WTC11 (cell line): Measurements from ENCODE around the gene BPIFA3. TPM values are rescaled to one million over a fixed set of nuclear protein-coding genes. Genes with fewer than 3 reads are reported as not detected.

Experiments
- ATAC-seq: fragments of 200-7000 bp; cut with Tn5 transposase; 2 replicates; pipeline ENCODE4 v1.10.0; 2021; ENCODE audit warnings: mild to moderate bottlenecking, moderate library complexity
- CTCF ChIA-PET: fragments of 300-600 bp; sonication (Branson Sonifier 250); formaldehyde crosslinking; loops from one replicate; lab custom pipeline; 2021; ENCODE audit warnings: antibody characterized with exemption; lab: Charles Lee
- POLR2A ChIA-PET: fragments of 350-600 bp; sonication (Branson Sonifier 250); formaldehyde crosslinking; loops from one replicate; lab custom pipeline; 2021; ENCODE audit warnings: antibody characterized with exemption; lab: Charles Lee
- DNase-seq: peaks from one replicate; pipeline ENCODE4 v3.0.0; 2021; ENCODE audit warnings: low spot score
- H3K27ac Mint-ChIP-seq: 2 replicates; pipeline ENCODE4 v1.8.0; 2021; ENCODE audit warnings: mixed read lengths
- H3K27me3 Mint-ChIP-seq: 2 replicates; pipeline ENCODE4 v1.8.0; 2021; ENCODE audit warnings: low read depth, mild to moderate bottlenecking, moderate library complexity, mixed read lengths
- H3K36me3 Mint-ChIP-seq: 2 replicates; pipeline ENCODE4 v1.8.0; 2021; ENCODE audit warnings: mixed read lengths
- H3K4me1 Mint-ChIP-seq: 2 replicates; pipeline ENCODE4 v1.8.0; 2022; ENCODE audit warnings: mixed read lengths
- H3K4me3 Mint-ChIP-seq: 2 replicates; pipeline ENCODE4 v1.8.0; 2021; ENCODE audit warnings: mild to moderate bottlenecking, moderate library complexity, mixed read lengths
- H3K9me3 Mint-ChIP-seq: 2 replicates; pipeline ENCODE4 v1.8.0; 2021; ENCODE audit warnings: mixed read lengths
- CREM ChIP-seq: sonication (generic); formaldehyde crosslinking; IDR thresholded peaks from 2 replicates; pipeline ENCODE4 v1.8.1; 2022; ENCODE audit warnings: mild to moderate bottlenecking, missing genetic modification reagents, moderate library complexity
- FOXK1 ChIP-seq: sonication (generic); formaldehyde crosslinking; IDR thresholded peaks from 2 replicates; pipeline ENCODE4 v1.8.0; 2022; ENCODE audit warnings: mild to moderate bottlenecking, moderate library complexity, missing genetic modification reagents
- FOXP4 ChIP-seq: sonication (generic); formaldehyde crosslinking; IDR thresholded peaks from 2 replicates; pipeline ENCODE4 v1.8.0; 2022; ENCODE audit warnings: mild to moderate bottlenecking, missing genetic modification reagents
- KAT7 ChIP-seq: sonication (generic); formaldehyde crosslinking; IDR thresholded peaks from 2 replicates; pipeline ENCODE4 v1.8.1; 2023; ENCODE audit warnings: missing genetic modification reagents, mild to moderate bottlenecking, borderline replicate concordance
- NFATC4 ChIP-seq: fragments of 250-450 bp; sonication (Bioruptor Pico); IDR thresholded peaks from 2 replicates; pipeline ENCODE4 v1.9.0; 2021; ENCODE audit warnings: mild to moderate bottlenecking
- NFE2L1 ChIP-seq: sonication (generic); formaldehyde crosslinking; IDR thresholded peaks from 2 replicates; pipeline ENCODE4 v1.8.1; 2023; ENCODE audit warnings: missing genetic modification reagents
- NFYB ChIP-seq: sonication (generic); formaldehyde crosslinking; conservative IDR thresholded peaks from 2 replicates; pipeline ENCODE4 v1.8.0; 2022; ENCODE audit warnings: low read depth, missing genetic modification reagents
- NR1H2 ChIP-seq: sonication (generic); formaldehyde crosslinking; IDR thresholded peaks from 2 replicates; pipeline ENCODE4 v1.9.0; 2021; ENCODE audit warnings: mild to moderate bottlenecking, moderate library complexity, missing genetic modification reagents
- TCF7 ChIP-seq: sonication (generic); formaldehyde crosslinking; IDR thresholded peaks from 2 replicates; pipeline ENCODE4 v1.8.0; 2022; ENCODE audit warnings: mild to moderate bottlenecking, low read depth, missing genetic modification reagents, moderate library complexity
- TEAD1 ChIP-seq: sonication (generic); formaldehyde crosslinking; IDR thresholded peaks from 2 replicates; pipeline ENCODE4 v1.8.0; 2022; ENCODE audit warnings: mild to moderate bottlenecking, missing genetic modification reagents
- TEAD4 ChIP-seq: sonication (generic); formaldehyde crosslinking; IDR thresholded peaks from 2 replicates; pipeline ENCODE4 v1.8.0; 2022; ENCODE audit warnings: mild to moderate bottlenecking, missing genetic modification reagents
- TP53 ChIP-seq: sonication (generic); formaldehyde crosslinking; IDR thresholded peaks from 2 replicates; pipeline ENCODE4 v1.8.1; 2023; ENCODE audit warnings: mild to moderate bottlenecking, missing genetic modification reagents
- ZBTB21 ChIP-seq: sonication (generic); formaldehyde crosslinking; IDR thresholded peaks from 2 replicates; pipeline ENCODE4 v1.8.1; 2023; ENCODE audit warnings: mild to moderate bottlenecking, missing genetic modification reagents, borderline replicate concordance
- ZNF281 ChIP-seq: sonication (generic); formaldehyde crosslinking; IDR thresholded peaks from 2 replicates; pipeline ENCODE4 v1.8.0; 2023; ENCODE audit warnings: mild to moderate bottlenecking, missing genetic modification reagents
- total RNA-seq: library from RNA; stranded (reverse); gene quantifications from 3 replicates; pipeline ENCODE4 v1.2.3, GENCODE V29; 2021
- TF ChIP-seq, protein P1 (sequence below): fragments of 250-450 bp; sonication (Bioruptor Pico); IDR thresholded peaks from 2 replicates; pipeline ENCODE4 v1.9.0; 2021; ENCODE audit warnings: mild to moderate bottlenecking, borderline replicate concordance
- TF ChIP-seq, protein P2 (sequence below): sonication (generic); formaldehyde crosslinking; conservative IDR thresholded peaks from 2 replicates; pipeline ENCODE4 v1.8.1; 2022; ENCODE audit warnings: mild to moderate bottlenecking, missing genetic modification reagents
- TF ChIP-seq, protein P3 (sequence below): sonication (generic); formaldehyde crosslinking; IDR thresholded peaks from 2 replicates; pipeline ENCODE4 v1.8.1; 2022; ENCODE audit warnings: mild to moderate bottlenecking, moderate library complexity, missing genetic modification reagents
- TF ChIP-seq, protein P4 (sequence below): sonication (generic); formaldehyde crosslinking; IDR thresholded peaks from 2 replicates; pipeline ENCODE4 v1.8.1; 2023; ENCODE audit warnings: mild to moderate bottlenecking, missing genetic modification reagents, moderate library complexity
- TF ChIP-seq, protein P5 (sequence below): sonication (generic); formaldehyde crosslinking; IDR thresholded peaks from 2 replicates; pipeline ENCODE4 v1.8.1; 2022; ENCODE audit warnings: missing genetic modification reagents, borderline replicate concordance
- TF ChIP-seq, protein P6 (sequence below): sonication (generic); formaldehyde crosslinking; IDR thresholded peaks from 2 replicates; pipeline ENCODE4 v1.8.0; 2023; ENCODE audit warnings: missing genetic modification reagents

Gene BPIFA3
- total RNA-seq, 1 experiment from 2014 or later, result not detected

- ChIA-PET CTCF (no interaction called here), POLR2A (no interaction called here)
- TF ChIP-seq NFYB (CRISPR knock-in tag) (no peak), ZBTB21 (CRISPR knock-in tag) (no peak), FOXP4 (CRISPR knock-in tag) (no peak), CREM (no peak), TEAD1 (CRISPR knock-in tag) (no peak), ZNF281 (CRISPR knock-in tag) (no peak)
- TF ChIP-seq, protein P1, sequence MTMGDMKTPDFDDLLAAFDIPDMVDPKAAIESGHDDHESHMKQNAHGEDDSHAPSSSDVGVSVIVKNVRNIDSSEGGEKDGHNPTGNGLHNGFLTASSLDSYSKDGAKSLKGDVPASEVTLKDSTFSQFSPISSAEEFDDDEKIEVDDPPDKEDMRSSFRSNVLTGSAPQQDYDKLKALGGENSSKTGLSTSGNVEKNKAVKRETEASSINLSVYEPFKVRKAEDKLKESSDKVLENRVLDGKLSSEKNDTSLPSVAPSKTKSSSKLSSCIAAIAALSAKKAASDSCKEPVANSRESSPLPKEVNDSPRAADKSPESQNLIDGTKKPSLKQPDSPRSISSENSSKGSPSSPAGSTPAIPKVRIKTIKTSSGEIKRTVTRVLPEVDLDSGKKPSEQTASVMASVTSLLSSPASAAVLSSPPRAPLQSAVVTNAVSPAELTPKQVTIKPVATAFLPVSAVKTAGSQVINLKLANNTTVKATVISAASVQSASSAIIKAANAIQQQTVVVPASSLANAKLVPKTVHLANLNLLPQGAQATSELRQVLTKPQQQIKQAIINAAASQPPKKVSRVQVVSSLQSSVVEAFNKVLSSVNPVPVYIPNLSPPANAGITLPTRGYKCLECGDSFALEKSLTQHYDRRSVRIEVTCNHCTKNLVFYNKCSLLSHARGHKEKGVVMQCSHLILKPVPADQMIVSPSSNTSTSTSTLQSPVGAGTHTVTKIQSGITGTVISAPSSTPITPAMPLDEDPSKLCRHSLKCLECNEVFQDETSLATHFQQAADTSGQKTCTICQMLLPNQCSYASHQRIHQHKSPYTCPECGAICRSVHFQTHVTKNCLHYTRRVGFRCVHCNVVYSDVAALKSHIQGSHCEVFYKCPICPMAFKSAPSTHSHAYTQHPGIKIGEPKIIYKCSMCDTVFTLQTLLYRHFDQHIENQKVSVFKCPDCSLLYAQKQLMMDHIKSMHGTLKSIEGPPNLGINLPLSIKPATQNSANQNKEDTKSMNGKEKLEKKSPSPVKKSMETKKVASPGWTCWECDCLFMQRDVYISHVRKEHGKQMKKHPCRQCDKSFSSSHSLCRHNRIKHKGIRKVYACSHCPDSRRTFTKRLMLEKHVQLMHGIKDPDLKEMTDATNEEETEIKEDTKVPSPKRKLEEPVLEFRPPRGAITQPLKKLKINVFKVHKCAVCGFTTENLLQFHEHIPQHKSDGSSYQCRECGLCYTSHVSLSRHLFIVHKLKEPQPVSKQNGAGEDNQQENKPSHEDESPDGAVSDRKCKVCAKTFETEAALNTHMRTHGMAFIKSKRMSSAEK (CRISPR knock-in tag), result no peak
- TF ChIP-seq, protein P2, sequence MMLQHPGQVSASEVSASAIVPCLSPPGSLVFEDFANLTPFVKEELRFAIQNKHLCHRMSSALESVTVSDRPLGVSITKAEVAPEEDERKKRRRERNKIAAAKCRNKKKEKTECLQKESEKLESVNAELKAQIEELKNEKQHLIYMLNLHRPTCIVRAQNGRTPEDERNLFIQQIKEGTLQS (CRISPR knock-in tag), result no peak
- TF ChIP-seq, protein P3, sequence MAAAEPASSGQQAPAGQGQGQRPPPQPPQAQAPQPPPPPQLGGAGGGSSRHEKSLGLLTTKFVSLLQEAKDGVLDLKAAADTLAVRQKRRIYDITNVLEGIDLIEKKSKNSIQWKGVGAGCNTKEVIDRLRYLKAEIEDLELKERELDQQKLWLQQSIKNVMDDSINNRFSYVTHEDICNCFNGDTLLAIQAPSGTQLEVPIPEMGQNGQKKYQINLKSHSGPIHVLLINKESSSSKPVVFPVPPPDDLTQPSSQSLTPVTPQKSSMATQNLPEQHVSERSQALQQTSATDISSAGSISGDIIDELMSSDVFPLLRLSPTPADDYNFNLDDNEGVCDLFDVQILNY (CRISPR knock-in tag), result no peak
- Mint-ChIP-seq H3K4me3 (no peak overlapping the region), H3K36me3 (no peaks in the 10 kb centered on the region), H3K27me3 (no peaks in the 10 kb centered on the region), H3K9me3 (0 out of 2 replicates have a peak, but pooled peaks cover 4% of the 10 kb centered on the region), H3K4me1 (no peaks in the 10 kb centered on the region), H3K27ac (no peak overlapping the region)
- DNase-seq, result no peak
- ATAC-seq, result no peak
Measured at GRCh38 chr20:33249456-33249855, 32.3 kb downstream of the BPIFA3 start.

DNA sequence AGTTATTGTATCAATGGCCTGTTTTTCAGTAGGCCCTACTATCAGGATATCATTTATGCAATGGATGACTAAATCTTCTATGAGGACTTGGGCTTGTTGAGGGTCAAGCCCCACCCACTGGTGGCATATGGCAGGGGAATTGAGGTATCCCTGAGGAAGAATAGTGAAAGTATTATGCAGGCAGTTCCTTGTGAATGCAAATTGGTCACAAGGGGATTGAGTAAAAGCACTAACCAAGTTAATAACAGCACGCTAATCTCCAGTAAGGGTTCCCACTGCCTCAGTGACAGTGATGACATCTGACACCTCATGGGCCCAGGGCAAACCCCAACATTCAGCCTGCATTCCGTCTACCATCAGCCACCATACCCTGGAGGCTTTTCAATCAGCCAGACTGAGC, 33.5 kb downstream of the BPIFA3 start:
- no peak for ATAC-seq
- POLR2A ChIA-PET, result no interaction called here
- H3K27me3 Mint-ChIP-seq, result no peaks in the 10 kb centered on the region
- CTCF ChIA-PET, result interaction anchor here (3.1 kb wide), 1 partner anchor 12 kb away, joined by 10 read pairs; no protein-coding TSS in a partner anchor
- H3K9me3 Mint-ChIP-seq, result 0 out of 2 replicates have a peak, but pooled peaks cover 4% of the 10 kb centered on the region
- no peak overlapping the region for H3K27ac Mint-ChIP-seq
- DNase-seq, result no peak
- H3K4me1 Mint-ChIP-seq, result no peaks in the 10 kb centered on the region
- no peaks in the 10 kb centered on the region for H3K36me3 Mint-ChIP-seq
- no peak overlapping the region for H3K4me3 Mint-ChIP-seq
- TF ChIP-seq KAT7 (CRISPR knock-in tag) (no peak), NFE2L1 (CRISPR knock-in tag) (no peak), NR1H2 (CRISPR knock-in tag) (no peak), FOXK1 (CRISPR knock-in tag) (no peak), TCF7 (CRISPR knock-in tag) (no peak), TEAD4 (CRISPR knock-in tag) (no peak), TP53 (CRISPR knock-in tag) (no peak), NFATC4 (CRISPR knock-in tag) (no peak)
- TF ChIP-seq, protein P4, sequence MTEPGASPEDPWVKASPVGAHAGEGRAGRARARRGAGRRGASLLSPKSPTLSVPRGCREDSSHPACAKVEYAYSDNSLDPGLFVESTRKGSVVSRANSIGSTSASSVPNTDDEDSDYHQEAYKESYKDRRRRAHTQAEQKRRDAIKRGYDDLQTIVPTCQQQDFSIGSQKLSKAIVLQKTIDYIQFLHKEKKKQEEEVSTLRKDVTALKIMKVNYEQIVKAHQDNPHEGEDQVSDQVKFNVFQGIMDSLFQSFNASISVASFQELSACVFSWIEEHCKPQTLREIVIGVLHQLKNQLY (CRISPR knock-in tag), result no peak
- TF ChIP-seq, protein P5, sequence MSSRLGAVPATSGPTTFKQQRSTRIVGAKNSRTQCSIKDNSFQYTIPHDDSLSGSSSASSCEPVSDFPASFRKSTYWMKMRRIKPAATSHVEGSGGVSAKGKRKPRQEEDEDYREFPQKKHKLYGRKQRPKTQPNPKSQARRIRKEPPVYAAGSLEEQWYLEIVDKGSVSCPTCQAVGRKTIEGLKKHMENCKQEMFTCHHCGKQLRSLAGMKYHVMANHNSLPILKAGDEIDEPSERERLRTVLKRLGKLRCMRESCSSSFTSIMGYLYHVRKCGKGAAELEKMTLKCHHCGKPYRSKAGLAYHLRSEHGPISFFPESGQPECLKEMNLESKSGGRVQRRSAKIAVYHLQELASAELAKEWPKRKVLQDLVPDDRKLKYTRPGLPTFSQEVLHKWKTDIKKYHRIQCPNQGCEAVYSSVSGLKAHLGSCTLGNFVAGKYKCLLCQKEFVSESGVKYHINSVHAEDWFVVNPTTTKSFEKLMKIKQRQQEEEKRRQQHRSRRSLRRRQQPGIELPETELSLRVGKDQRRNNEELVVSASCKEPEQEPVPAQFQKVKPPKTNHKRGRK (CRISPR knock-in tag), result no peak
- TF ChIP-seq, protein P6, sequence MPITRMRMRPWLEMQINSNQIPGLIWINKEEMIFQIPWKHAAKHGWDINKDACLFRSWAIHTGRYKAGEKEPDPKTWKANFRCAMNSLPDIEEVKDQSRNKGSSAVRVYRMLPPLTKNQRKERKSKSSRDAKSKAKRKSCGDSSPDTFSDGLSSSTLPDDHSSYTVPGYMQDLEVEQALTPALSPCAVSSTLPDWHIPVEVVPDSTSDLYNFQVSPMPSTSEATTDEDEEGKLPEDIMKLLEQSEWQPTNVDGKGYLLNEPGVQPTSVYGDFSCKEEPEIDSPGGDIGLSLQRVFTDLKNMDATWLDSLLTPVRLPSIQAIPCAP (CRISPR knock-in tag), result no peak
